GM12878 (cell line): ENCODE data around the gene PITPNM1. TPM values are rescaled to one million over a fixed set of nuclear protein-coding genes. Genes with fewer than 3 reads are reported as not detected.
"Not testable (repeated sequence)": the region's sequence is repeated elsewhere in the genome, so short reads cannot be mapped to it uniquely, and the experiment has no call there.

Source experiments
- ATAC-seq: fragments of 200-7000 bp; cut with Tn5 transposase; 3 replicates; pipeline ENCODE4 v1.9.1; 2020; ENCODE audit warnings: mild to moderate bottlenecking, moderate library complexity
- BruUV-seq: library from RNA; stranded (reverse); fragments of 400-500 nt; replicated peaks from 2 replicates; lab custom pipeline; 2021; lab: Mats Ljungman, UMichigan
- CTCF ChIA-PET: fragments of 300-600 bp; sonication (Branson Sonifier 250); formaldehyde crosslinking; extraction: SDS; loops from one replicate; lab custom pipeline; 2021; ENCODE audit warnings: inconsistent platforms; lab: Yijun Ruan, JAX
- POLR2A ChIA-PET: fragments of 350-600 bp; formaldehyde crosslinking; extraction: SDS; loops from one replicate; lab custom pipeline; 2021; ENCODE audit warnings: inconsistent platforms; lab: Charles Lee
- RAD21 ChIA-PET: fragments of 300-600 bp; sonication (Branson Sonifier 250); formaldehyde crosslinking; loops from one replicate; lab custom pipeline; 2023; ENCODE audit warnings: antibody characterized with exemption; ENCODE audit not compliant: unreplicated experiment; lab: Charles Lee
- SMC1A ChIA-PET: fragments of 300-600 bp; sonication (Branson Sonifier 250); formaldehyde crosslinking; loops from one replicate; lab custom pipeline; 2023; ENCODE audit not compliant: unreplicated experiment, uncharacterized antibody; lab: Charles Lee
- DNase-seq: peaks from one replicate; pipeline ENCODE4 v3.0.0-alpha.2; 2011; ENCODE audit warnings: low read depth, low spot score
- FAIRE-seq: peaks from 3 replicates; lab custom pipeline; 2011; peaks lifted over from hg19 to GRCh38; lab: Jason Lieb, UNC
- H2AFZ ChIP-seq: 2 replicates; pipeline ENCODE4 v1.6.0; 2011; ENCODE audit warnings: low read depth, low read length, control low read depth; ENCODE audit not compliant: control insufficient read depth
- H3K27ac ChIP-seq: 2 replicates; pipeline ENCODE4 v1.5.1; 2011; ENCODE audit warnings: control low read depth; ENCODE audit not compliant: control insufficient read depth, insufficient read depth
- H3K27me3 ChIP-seq, 2 experiments: replicated peaks in 1 of 2; 2 replicates each; pipeline versions ENCODE4 v1.6.0 to v1.6.1; 2011; ENCODE audit warnings: low read length in 1 of 2; ENCODE audit not compliant: control insufficient read depth in 2 of 2, insufficient read depth in 2 of 2
- H3K36me3 ChIP-seq, 2 experiments: 2 replicates each; pipeline ENCODE4 v1.5.1; 2011; ENCODE audit warnings: low read length in 1 of 2; ENCODE audit not compliant: control insufficient read depth in 2 of 2, insufficient read depth in 2 of 2
- H3K4me1 ChIP-seq: 2 replicates; pipeline ENCODE4 v1.6.1; 2011; ENCODE audit warnings: mild to moderate bottlenecking, low read length, moderate library complexity, mixed read lengths; ENCODE audit not compliant: control insufficient read depth, insufficient read depth
- H3K4me2 ChIP-seq: 2 replicates; pipeline ENCODE4 v1.6.0; 2011; ENCODE audit warnings: control low read depth; ENCODE audit not compliant: control insufficient read depth, insufficient read depth
- H3K4me3 ChIP-seq: fragments of 200-600 bp; sonication (generic); 2 replicates; pipeline ENCODE4 v1.5.1; 2016
- H3K79me2 ChIP-seq: 2 replicates; pipeline ENCODE4 v1.6.0; 2011; ENCODE audit warnings: low read length; ENCODE audit not compliant: control insufficient read depth, insufficient read depth
- H3K9ac ChIP-seq: 2 replicates; pipeline ENCODE4 v1.8.0; 2011; ENCODE audit warnings: low read length, control low read depth, mixed read lengths; ENCODE audit not compliant: control insufficient read depth, insufficient read depth
- H3K9me3 ChIP-seq: replicated peaks from 3 replicates; pipeline ENCODE4 v1.5.1; 2011; ENCODE audit warnings: mild to moderate bottlenecking, low read length; ENCODE audit not compliant: control insufficient read depth, insufficient read depth
- H4K20me1 ChIP-seq: 2 replicates; pipeline ENCODE4 v1.6.0; 2011; ENCODE audit not compliant: control insufficient read depth, insufficient read depth
- BCL11A ChIP-seq: IDR thresholded peaks from 2 replicates; pipeline ENCODE4 v1.6.1; 2011; ENCODE audit warnings: low read depth, low read length
- CBFB ChIP-seq: IDR thresholded peaks from 2 replicates; pipeline ENCODE4 v1.6.1; 2016; ENCODE audit warnings: antibody characterized with exemption, low read depth
- JUND ChIP-seq: IDR thresholded peaks from 2 replicates; pipeline ENCODE4 v1.6.1; 2012; ENCODE audit warnings: low read depth, mild to moderate bottlenecking, low read length, improper control_type of control experiment, moderate library complexity
- RELA ChIP-seq: fragments of 450-650 bp; IDR thresholded peaks from 2 replicates; pipeline ENCODE4 v1.8.0; 2014; ENCODE audit warnings: borderline replicate concordance; ENCODE audit not compliant: partially characterized antibody
- ZNF622 ChIP-seq: fragments of 450-650 bp; IDR thresholded peaks from 2 replicates; pipeline ENCODE4 v1.6.1; 2017; ENCODE audit warnings: mild to moderate bottlenecking, inconsistent platforms
- WGBS: methylation state at CpG from one replicate; pipeline ENCODE4 v1.1.6; 2016; ENCODE audit warnings: low lambda C conversion rate; ENCODE audit not compliant: insufficient replicate concordance, insufficient coverage; ENCODE audit errors: missing lambda C conversion rate; 5-methylcytosine and 5-hydroxymethylcytosine counted together
- in situ Hi-C: fragments of 300-500 bp; cut with MboI; formaldehyde crosslinking; loops from 9 replicates; pipeline ENCODE4 v1.14.3; 2018; ENCODE audit warnings: mixed read lengths
- intact Hi-C: fragments of 100-400 bp; cut with micrococcal nuclease; formaldehyde crosslinking; loops from one replicate; pipeline ENCODE4 v1.14.2; 2022; ENCODE audit not compliant: unreplicated experiment
- polyA plus RNA-seq, 11 experiments: library from polyadenylated mRNA; depleted of rRNA in 4 of 11; unstranded in 6 of 11; stranded (reverse) in 5 of 11; fragments of >200 nt; fragmentation: Nextera tagmentation in 4 of 11; fragmentation: Illumina TruSeq in 1 of 11; extraction: Ambion mirVana in 4 of 11; extraction: Trizol in 1 of 11; gene quantifications; 1 replicate in 1 of 11; 2 replicates in 10 of 11; pipeline versions ENCODE4 v1.2.1 to v1.2.3, GENCODE V29; 2011 to 2016; ENCODE audit warnings: inconsistent platforms in 2 of 11, missing spikeins in 2 of 11, low read depth in 1 of 11
- total RNA-seq, 4 experiments: library from RNA; depleted of rRNA in 3 of 4; stranded (reverse); fragments of >200 nt in 3 of 4; fragmentation: Illumina TruSeq in 1 of 4; extraction: Trizol in 1 of 4; gene quantifications; 2 replicates each; pipeline versions ENCODE4 v1.2.1 to v1.2.3, GENCODE V29; 2013 to 2021
- TF ChIP-seq, protein P1 (sequence below): fragments of 450-650 bp; IDR thresholded peaks from 2 replicates; pipeline ENCODE4 v1.6.1; 2016; ENCODE audit warnings: mild to moderate bottlenecking, moderate library complexity, borderline replicate concordance

PITPNM1 gene
- total and polyA plus RNA-seq, 10 of the 15 experiments (the other 5 are each of a cell fraction or from before 2014, with no cell fraction given): 0.11 to 56.8 (median 16.5) TPM

DNA sequence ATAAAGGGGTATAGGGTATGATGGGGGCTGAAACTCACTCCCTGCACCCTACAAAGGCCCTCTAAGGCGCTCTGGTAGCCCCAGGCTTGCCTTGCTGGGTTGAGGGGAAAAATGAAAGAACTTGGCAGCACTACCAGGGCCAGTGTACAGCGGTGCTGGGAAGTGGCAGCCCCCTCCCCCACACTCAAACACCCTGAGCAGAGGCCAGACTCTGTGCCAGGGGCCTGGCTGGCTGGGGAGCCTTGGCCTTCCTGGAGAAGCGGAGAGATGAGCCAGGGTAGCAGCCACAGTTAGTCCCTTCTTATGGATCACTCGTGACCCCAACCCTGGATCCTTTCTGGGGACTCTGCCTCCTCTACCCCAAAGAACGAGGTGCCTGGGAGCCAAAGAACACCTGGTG, 38.8 kb downstream of the PITPNM1 start:
- ChIA-PET SMC1A (interaction anchor here (1.6 to 5.2 kb wide), 4 partner anchors 18 to 64 kb away, joined by 13 to 46 read pairs (median 30); partner anchors contain the start of genes AIP, PPP1CA, PTPRCAP and TBC1D10C), CTCF (interaction anchor here (0.7 to 5.1 kb wide), 2 partner anchors 65 to 1477 kb away, joined by 4 to 36 read pairs; partner anchors contain the start of gene PPP1CA), POLR2A (interaction anchor here (0.6 to 8.1 kb wide), 6 partner anchors 19 to 119 kb away, joined by 3 to 78 read pairs (median 50); partner anchors contain the start of genes AIP, PPP1CA, PTPRCAP and TBC1D10C), RAD21 (interaction anchor here (1.9 to 5.5 kb wide), 5 partner anchors 19 to 65 kb away, joined by 5 to 72 read pairs (median 20); partner anchors contain the start of genes AIP, PPP1CA and PTPRCAP)
- Histone ChIP-seq H3K4me2 (no peak overlapping the region), H4K20me1 (no peaks in the 10 kb centered on the region), H3K4me1 (peaks cover 37% of the 10 kb centered on the region), H3K9me3 (no peaks in the 10 kb centered on the region), H3K79me2 (peaks cover 14% of the 10 kb centered on the region), H3K36me3 (no peaks in the 10 kb centered on the region; a peak in 1 of 4 replicates), H2AFZ (no peak overlapping the region), H3K27me3 (no peaks in the 10 kb centered on the region), H3K4me3 (no peak overlapping the region), H3K9ac (no peak overlapping the region), H3K27ac (no peak overlapping the region)
- intact Hi-C loops (no loop called here), in situ Hi-C loops (no loop called here)
- no peak for DNase-seq
- no TSS peak for BruUV-seq
- WGBS: 80% methylated on average over 5 of the region's 5 CpGs
- no peak for TF ChIP-seq BCL11A
- no peak for TF ChIP-seq RELA
- no peak for TF ChIP-seq JUND
- TF ChIP-seq, protein P1, sequence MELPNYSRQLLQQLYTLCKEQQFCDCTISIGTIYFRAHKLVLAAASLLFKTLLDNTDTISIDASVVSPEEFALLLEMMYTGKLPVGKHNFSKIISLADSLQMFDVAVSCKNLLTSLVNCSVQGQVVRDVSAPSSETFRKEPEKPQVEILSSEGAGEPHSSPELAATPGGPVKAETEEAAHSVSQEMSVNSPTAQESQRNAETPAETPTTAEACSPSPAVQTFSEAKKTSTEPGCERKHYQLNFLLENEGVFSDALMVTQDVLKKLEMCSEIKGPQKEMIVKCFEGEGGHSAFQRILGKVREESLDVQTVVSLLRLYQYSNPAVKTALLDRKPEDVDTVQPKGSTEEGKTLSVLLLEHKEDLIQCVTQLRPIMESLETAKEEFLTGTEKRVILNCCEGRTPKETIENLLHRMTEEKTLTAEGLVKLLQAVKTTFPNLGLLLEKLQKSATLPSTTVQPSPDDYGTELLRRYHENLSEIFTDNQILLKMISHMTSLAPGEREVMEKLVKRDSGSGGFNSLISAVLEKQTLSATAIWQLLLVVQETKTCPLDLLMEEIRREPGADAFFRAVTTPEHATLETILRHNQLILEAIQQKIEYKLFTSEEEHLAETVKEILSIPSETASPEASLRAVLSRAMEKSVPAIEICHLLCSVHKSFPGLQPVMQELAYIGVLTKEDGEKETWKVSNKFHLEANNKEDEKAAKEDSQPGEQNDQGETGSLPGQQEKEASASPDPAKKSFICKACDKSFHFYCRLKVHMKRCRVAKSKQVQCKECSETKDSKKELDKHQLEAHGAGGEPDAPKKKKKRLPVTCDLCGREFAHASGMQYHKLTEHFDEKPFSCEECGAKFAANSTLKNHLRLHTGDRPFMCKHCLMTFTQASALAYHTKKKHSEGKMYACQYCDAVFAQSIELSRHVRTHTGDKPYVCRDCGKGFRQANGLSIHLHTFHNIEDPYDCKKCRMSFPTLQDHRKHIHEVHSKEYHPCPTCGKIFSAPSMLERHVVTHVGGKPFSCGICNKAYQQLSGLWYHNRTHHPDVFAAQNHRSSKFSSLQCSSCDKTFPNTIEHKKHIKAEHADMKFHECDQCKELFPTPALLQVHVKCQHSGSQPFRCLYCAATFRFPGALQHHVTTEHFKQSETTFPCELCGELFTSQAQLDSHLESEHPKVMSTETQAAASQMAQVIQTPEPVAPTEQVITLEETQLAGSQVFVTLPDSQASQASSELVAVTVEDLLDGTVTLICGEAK: no peak
- TF ChIP-seq ZNF622: no peak
- no peak for TF ChIP-seq CBFB
- no peak for ATAC-seq
- no peak for FAIRE-seq

- in situ Hi-C loops, BruUV-seq: not testable (repeated sequence)
Observed at GRCh38 chr11:67465530-67465929, 39.6 kb downstream of the PITPNM1 start.

More at GRCh38 chr11:67465530-67465929, 39.6 kb downstream of the PITPNM1 start:
- RAD21 ChIA-PET: interaction anchor here (0.5 to 5.5 kb wide), 10 partner anchors 18 to 115 kb away, joined by 3 to 72 read pairs (median 4); partner anchors contain the start of genes AIP, PPP1CA, PTPRCAP and TBC1D10C
- H3K27me3 ChIP-seq, H3K36me3 ChIP-seq, H2AFZ ChIP-seq, FAIRE-seq, H4K20me1 ChIP-seq, ATAC-seq, intact Hi-C loops, DNase-seq, H3K9me3 ChIP-seq: not testable (repeated sequence)
- WGBS: 89% methylated on average over 2 of the region's 2 CpGs
- H3K27ac ChIP-seq: peak overlapping the region; percentile 93
- H3K4me1 ChIP-seq: peaks cover 37% of the 10 kb centered on the region
- CTCF ChIA-PET: interaction anchor here (0.7 to 5.1 kb wide), 7 partner anchors 17 to 1477 kb away, joined by 3 to 36 read pairs (median 4); partner anchors contain the start of genes AIP, PPP1CA and PTPRCAP
- peaks cover 14% of the 10 kb centered on the region for H3K79me2 ChIP-seq
- SMC1A ChIA-PET: interaction anchor here (0.9 to 5.2 kb wide), 5 partner anchors 17 to 63 kb away, joined by 3 to 46 read pairs (median 13); partner anchors contain the start of genes AIP, PPP1CA, PTPRCAP and TBC1D10C
- H3K4me3 ChIP-seq: peak overlapping the region; percentile 97
- POLR2A ChIA-PET: interaction anchor here (0.5 to 8.1 kb wide), 13 partner anchors 17 to 1329 kb away, joined by 3 to 78 read pairs (median 4); partner anchors contain the start of genes AIP, PPP1CA, PTPRCAP and RAD9A
- H3K4me2 ChIP-seq: peak overlapping the region; percentile 100
- H3K9ac ChIP-seq: peak overlapping the region; percentile 95
